GM23338 (cell line): Measurements from ENCODE around the gene DET1. TPM values are rescaled to one million over a fixed set of nuclear protein-coding genes. Genes with fewer than 3 reads are reported as not detected.

Experiments
- ATAC-seq: fragments of 200-7000 bp; cut with Tn5 transposase; 3 replicates; pipeline ENCODE4 v1.9.1; 2020
- DNase-seq: peaks from one replicate; pipeline ENCODE4 v3.0.0-alpha.2; 2015; ENCODE audit warnings: low spot score
- H2AFZ ChIP-seq: fragments of 200-600 bp; sonication (generic); 2 replicates; pipeline ENCODE4 v1.8.0; 2016; ENCODE audit warnings: antibody characterized with exemption, mild to moderate bottlenecking, moderate library complexity
- H3F3A ChIP-seq: fragments of 200-600 bp; sonication (generic); replicated peaks from 2 replicates; pipeline ENCODE4 v1.8.0; 2017; ENCODE audit warnings: antibody characterized with exemption, mixed run types, low read depth
- H3K27ac ChIP-seq: fragments of 200-600 bp; sonication (generic); 2 replicates; pipeline ENCODE4 v1.6.1; 2016; ENCODE audit warnings: low read depth
- H3K27me3 ChIP-seq: fragments of 200-600 bp; sonication (generic); 2 replicates; pipeline ENCODE4 v1.8.0; 2016; ENCODE audit warnings: mild to moderate bottlenecking, mixed run types, moderate library complexity; ENCODE audit not compliant: insufficient read depth
- H3K36me3 ChIP-seq: fragments of 200-600 bp; sonication (generic); 2 replicates; pipeline ENCODE4 v1.8.0; 2016; ENCODE audit warnings: mild to moderate bottlenecking; ENCODE audit not compliant: insufficient read depth
- H3K4me1 ChIP-seq: fragments of 200-600 bp; sonication (generic); 2 replicates; pipeline ENCODE4 v1.8.0; 2016; ENCODE audit warnings: mild to moderate bottlenecking, moderate library complexity; ENCODE audit not compliant: insufficient read depth
- H3K4me2 ChIP-seq: fragments of 200-600 bp; sonication (generic); 2 replicates; pipeline ENCODE4 v1.7.1; 2017; ENCODE audit warnings: mixed run types
- H3K4me3 ChIP-seq: fragments of 200-600 bp; sonication (generic); 2 replicates; pipeline ENCODE4 v1.6.1; 2016; ENCODE audit warnings: mixed run types
- H3K79me2 ChIP-seq: fragments of 200-600 bp; sonication (generic); replicated peaks from 2 replicates; pipeline ENCODE4 v1.8.0; 2017; ENCODE audit warnings: mild to moderate bottlenecking; ENCODE audit not compliant: insufficient read depth
- H3K9me2 ChIP-seq: fragments of 200-600 bp; sonication (generic); 2 replicates; pipeline ENCODE4 v1.8.0; 2017; ENCODE audit not compliant: insufficient read depth
- H4K20me1 ChIP-seq: fragments of 200-600 bp; sonication (generic); replicated peaks from 2 replicates; pipeline ENCODE4 v1.8.0; 2017; ENCODE audit warnings: mild to moderate bottlenecking; ENCODE audit not compliant: insufficient read depth
- H3K27ac Mint-ChIP-seq: 2 replicates; pipeline ENCODE4 v1.8.0; 2020; ENCODE audit warnings: inconsistent platforms, mild to moderate bottlenecking, moderate library complexity, mixed read lengths
- H3K27me3 Mint-ChIP-seq: 3 replicates; pipeline ENCODE4 v1.8.0; 2022; ENCODE audit warnings: low read depth, mild to moderate bottlenecking, moderate library complexity, mixed read lengths, inconsistent platforms; ENCODE audit not compliant: insufficient read depth, poor library complexity
- H3K36me3 Mint-ChIP-seq: 3 replicates; pipeline ENCODE4 v1.8.0; 2021; ENCODE audit warnings: low read depth, mild to moderate bottlenecking, inconsistent platforms, moderate library complexity, mixed read lengths
- H3K4me1 Mint-ChIP-seq: 3 replicates; pipeline ENCODE4 v1.8.0; 2020; ENCODE audit warnings: mild to moderate bottlenecking, inconsistent platforms, mixed read lengths
- H3K4me3 Mint-ChIP-seq: 3 replicates; pipeline ENCODE4 v1.8.0; 2021; ENCODE audit warnings: moderate library complexity, mild to moderate bottlenecking, inconsistent platforms, mixed read lengths
- H3K9me3 Mint-ChIP-seq: 3 replicates; pipeline ENCODE4 v1.8.0; 2020; ENCODE audit warnings: moderate library complexity, mild to moderate bottlenecking, inconsistent platforms, mixed read lengths
- CREB1 ChIP-seq: fragments of 250-450 bp; sonication (Bioruptor Pico); IDR thresholded peaks from 2 replicates; pipeline ENCODE4 v1.5.0; 2020; ENCODE audit warnings: low read depth, mild to moderate bottlenecking, moderate library complexity
- EZH2 ChIP-seq: fragments of 200-600 bp; sonication (generic); IDR thresholded peaks from one replicate; pipeline ENCODE4 v1.8.0; 2017; ENCODE audit warnings: antibody characterized with exemption, mild to moderate bottlenecking, low read depth; ENCODE audit not compliant: unreplicated experiment
- EZH2phosphoT487 ChIP-seq: fragments of 200-600 bp; sonication (generic); IDR thresholded peaks from one replicate; pipeline ENCODE4 v1.8.1; 2018; ENCODE audit warnings: antibody characterized with exemption; ENCODE audit not compliant: unreplicated experiment
- JUNB ChIP-seq: IDR thresholded peaks from one replicate; pipeline ENCODE4 v1.6.1; 2016; ENCODE audit warnings: antibody characterized with exemption; ENCODE audit not compliant: unreplicated experiment
- NANOG ChIP-seq: IDR thresholded peaks from 2 replicates; pipeline ENCODE4 v1.6.1; 2016; ENCODE audit warnings: antibody characterized with exemption, borderline replicate concordance
- POLR2AphosphoS5 ChIP-seq: IDR thresholded peaks from 2 replicates; pipeline ENCODE4 v1.6.1; 2016; ENCODE audit warnings: antibody characterized with exemption, low read depth
- REST ChIP-seq: IDR thresholded peaks from one replicate; pipeline ENCODE4 v1.6.1; 2018; ENCODE audit warnings: antibody characterized with exemption; ENCODE audit not compliant: unreplicated experiment
- STAT1 ChIP-seq: IDR thresholded peaks from one replicate; pipeline ENCODE4 v1.6.1; 2016; ENCODE audit warnings: antibody characterized with exemption; ENCODE audit not compliant: unreplicated experiment
- ZNF114 ChIP-seq: fragments of 250-450 bp; sonication (Bioruptor Pico); IDR thresholded peaks from 2 replicates; pipeline ENCODE4 v1.5.0; 2020; ENCODE audit warnings: mild to moderate bottlenecking, moderate library complexity
- ZNF331 ChIP-seq: fragments of 250-450 bp; sonication (Bioruptor Pico); IDR thresholded peaks from 2 replicates; pipeline ENCODE4 v1.5.0; 2020; ENCODE audit warnings: low read depth, mild to moderate bottlenecking, moderate library complexity
- ZNF462 ChIP-seq: fragments of 250-450 bp; sonication (Bioruptor Pico); IDR thresholded peaks from 2 replicates; pipeline ENCODE4 v1.5.0; 2020; ENCODE audit warnings: mild to moderate bottlenecking, moderate library complexity
- polyA plus RNA-seq: library from polyadenylated mRNA; unstranded; fragments of >200 nt; fragmentation: Nextera tagmentation; extraction: Ambion mirVana; gene quantifications from 2 replicates; pipeline ENCODE4 v1.2.1, GENCODE V29; 2016
- total RNA-seq: library from RNA; depleted of rRNA; stranded (reverse); fragments of >200 nt; shearing (Covaris generic); gene quantifications from 2 replicates; pipeline ENCODE4 v1.2.3, GENCODE V29; 2014
- TF ChIP-seq, protein P1 (sequence below), 2 experiments: fragments of 200-600 bp in 1 of 2; sonication (generic) in 1 of 2; conservative IDR thresholded peaks; 2 replicates each; pipeline versions ENCODE4 v1.5.1 to v1.6.1; 2016 to 2017; ENCODE audit warnings: antibody characterized with exemption in 2 of 2, low read depth in 2 of 2, mild to moderate bottlenecking in 2 of 2, moderate library complexity in 1 of 2
- TF ChIP-seq, protein P2 (sequence below): IDR thresholded peaks from 2 replicates; pipeline ENCODE4 v1.6.1; 2016; ENCODE audit warnings: antibody characterized with exemption

Gene DET1
- total and polyA plus RNA-seq, 2 experiments from 2014 or later = 4.2 to 8.6 TPM

DNA sequence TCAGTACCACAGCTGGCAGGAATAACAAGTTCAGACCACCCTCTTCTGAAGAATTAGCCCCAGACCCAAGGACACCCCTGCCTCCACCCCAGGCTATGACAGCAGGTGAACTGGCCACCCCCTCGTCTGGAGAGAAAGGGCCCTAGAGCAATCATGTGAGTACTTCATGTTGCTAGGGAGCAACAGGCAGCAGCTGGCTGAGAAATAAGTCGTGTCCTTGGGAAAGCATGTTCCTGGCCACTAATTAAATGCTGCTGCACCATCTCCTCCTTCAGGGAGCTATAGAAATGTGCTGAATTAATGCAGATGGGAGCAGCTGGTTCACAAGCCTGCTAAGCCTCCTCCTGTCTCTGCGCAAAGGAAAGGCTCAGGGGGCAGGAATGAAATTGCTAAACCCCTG is 47.5 kb downstream of the DET1 start:
- no peaks in the 10 kb centered on the region for H3K36me3 ChIP-seq
- H3F3A ChIP-seq = no peaks in the 10 kb centered on the region
- no peak overlapping the region for H3K27ac ChIP-seq
- Mint-ChIP-seq H3K36me3 (no peaks in the 10 kb centered on the region), H3K4me1 (peaks cover 10% of the 10 kb centered on the region), H3K9me3 (no peaks in the 10 kb centered on the region), H3K27ac (no peak overlapping the region), H3K27me3 (peaks cover 4% of the 10 kb centered on the region), H3K4me3 (no peak overlapping the region)
- ATAC-seq = no peak
- TF ChIP-seq, protein P1, sequence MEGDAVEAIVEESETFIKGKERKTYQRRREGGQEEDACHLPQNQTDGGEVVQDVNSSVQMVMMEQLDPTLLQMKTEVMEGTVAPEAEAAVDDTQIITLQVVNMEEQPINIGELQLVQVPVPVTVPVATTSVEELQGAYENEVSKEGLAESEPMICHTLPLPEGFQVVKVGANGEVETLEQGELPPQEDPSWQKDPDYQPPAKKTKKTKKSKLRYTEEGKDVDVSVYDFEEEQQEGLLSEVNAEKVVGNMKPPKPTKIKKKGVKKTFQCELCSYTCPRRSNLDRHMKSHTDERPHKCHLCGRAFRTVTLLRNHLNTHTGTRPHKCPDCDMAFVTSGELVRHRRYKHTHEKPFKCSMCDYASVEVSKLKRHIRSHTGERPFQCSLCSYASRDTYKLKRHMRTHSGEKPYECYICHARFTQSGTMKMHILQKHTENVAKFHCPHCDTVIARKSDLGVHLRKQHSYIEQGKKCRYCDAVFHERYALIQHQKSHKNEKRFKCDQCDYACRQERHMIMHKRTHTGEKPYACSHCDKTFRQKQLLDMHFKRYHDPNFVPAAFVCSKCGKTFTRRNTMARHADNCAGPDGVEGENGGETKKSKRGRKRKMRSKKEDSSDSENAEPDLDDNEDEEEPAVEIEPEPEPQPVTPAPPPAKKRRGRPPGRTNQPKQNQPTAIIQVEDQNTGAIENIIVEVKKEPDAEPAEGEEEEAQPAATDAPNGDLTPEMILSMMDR (conservative IDR thresholded peaks at IDR 0.05; ENCODE audit: low read depth in 2 of 2) = no peak
- TF ChIP-seq NANOG (no peak), STAT1 (no peak), CREB1 (CRISPR knock-in tag) (no peak), JUNB (no peak), POLR2AphosphoS5 (no peak), ZNF462 (no peak), EZH2phosphoT487 (no peak), ZNF331 (CRISPR knock-in tag) (no peak), ZNF114 (CRISPR knock-in tag) (no peak), EZH2 (no peak), REST (no peak)
- TF ChIP-seq, protein P2, sequence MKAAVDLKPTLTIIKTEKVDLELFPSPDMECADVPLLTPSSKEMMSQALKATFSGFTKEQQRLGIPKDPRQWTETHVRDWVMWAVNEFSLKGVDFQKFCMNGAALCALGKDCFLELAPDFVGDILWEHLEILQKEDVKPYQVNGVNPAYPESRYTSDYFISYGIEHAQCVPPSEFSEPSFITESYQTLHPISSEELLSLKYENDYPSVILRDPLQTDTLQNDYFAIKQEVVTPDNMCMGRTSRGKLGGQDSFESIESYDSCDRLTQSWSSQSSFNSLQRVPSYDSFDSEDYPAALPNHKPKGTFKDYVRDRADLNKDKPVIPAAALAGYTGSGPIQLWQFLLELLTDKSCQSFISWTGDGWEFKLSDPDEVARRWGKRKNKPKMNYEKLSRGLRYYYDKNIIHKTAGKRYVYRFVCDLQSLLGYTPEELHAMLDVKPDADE = no peak
- no peak overlapping the region for H2AFZ ChIP-seq
- H3K9me2 ChIP-seq = no peaks in the 10 kb centered on the region
- no peaks in the 10 kb centered on the region; the same call in 1 of the 2 replicates for H4K20me1 ChIP-seq
- H3K4me2 ChIP-seq = no peak overlapping the region
- no peak overlapping the region for H3K4me3 ChIP-seq
- H3K79me2 ChIP-seq = no peaks in the 10 kb centered on the region
- H3K4me1 ChIP-seq = peaks cover 3% of the 10 kb centered on the region
- DNase-seq = no peak
- H3K27me3 ChIP-seq = peaks cover 6% of the 10 kb centered on the region; the same call in 1 of the 2 replicates
